Prostate gland (tissue), 2 donors: ENCODE measurements around the gene TCF12. TPM values are rescaled to one million over a fixed set of nuclear protein-coding genes. Genes with fewer than 3 reads are reported as not detected.
A peak's percentile ranks its signal among the peaks of the same experiment; 100 is the strongest.

ENCODE experiments used
- DNase-seq: peaks from one replicate; pipeline ENCODE4 v3.0.0-alpha.2; 2019; ENCODE audit warnings: low spot score
- H3K27ac ChIP-seq, 2 donors: fragments of 200-600 bp; sonication (generic); 2 replicates each; pipeline ENCODE4 v1.5.1; 2017 to 2019
- H3K27me3 ChIP-seq: fragments of 200-600 bp; sonication (generic); replicated peaks from 2 replicates; pipeline ENCODE4 v1.5.1; 2019; ENCODE audit not compliant: insufficient read depth
- H3K36me3 ChIP-seq, 2 donors: fragments of 200-600 bp; sonication (generic); 1 replicate in 1 of 2; 2 replicates in 1 of 2; pipeline versions ENCODE4 v1.5.1 to v1.8.1; 2017 to 2019
- H3K4me1 ChIP-seq: fragments of 200-600 bp; sonication (generic); replicated peaks from 2 replicates; pipeline ENCODE4 v1.5.1; 2019
- H3K4me3 ChIP-seq, 2 donors: fragments of 200-600 bp; sonication (generic); 2 replicates each; pipeline ENCODE4 v1.5.1; 2017 to 2019
- H3K9me3 ChIP-seq: fragments of 200-600 bp; sonication (generic); 2 replicates; pipeline ENCODE4 v1.5.1; 2017
- POLR2A ChIP-seq: fragments of 450-650 bp; IDR thresholded peaks from one replicate; pipeline ENCODE4 v1.6.1; 2016; ENCODE audit warnings: antibody characterized with exemption, mild to moderate bottlenecking
- POLR2AphosphoS5 ChIP-seq: sonication (generic); formaldehyde crosslinking; IDR thresholded peaks from one replicate; pipeline ENCODE4 v1.6.1; 2017; ENCODE audit warnings: antibody characterized with exemption
- WGBS: methylation state at CpG from one replicate; pipeline ENCODE4 v1.1.5; 2018; 5-methylcytosine and 5-hydroxymethylcytosine counted together
- intact Hi-C: fragments of 100-400 bp; cut with DNase I; formaldehyde crosslinking; loops from one replicate; pipeline ENCODE4 v1.14.2; 2022
- total RNA-seq, 2 donors: library from RNA; depleted of rRNA; stranded (reverse); fragments of >200 nt; gene quantifications; one replicate each; pipeline ENCODE4 v1.1.0, GENCODE V29; 2016
- TF ChIP-seq, protein P1 (sequence below), 4 experiments: fragments of 200-600 bp in 2 of 4; fragments of 450-650 bp in 2 of 4; sonication (generic) in 2 of 4; IDR thresholded peaks; 1 replicate in 3 of 4; 2 replicates in 1 of 4; pipeline ENCODE4 v1.5.1; 2016 to 2019; ENCODE audit warnings: antibody characterized with exemption in 4 of 4, mild to moderate bottlenecking in 2 of 4, moderate library complexity in 2 of 4

The TCF12 gene
- total RNA-seq, 2 donors from 2014 or later = 95.4 to 123 TPM

DNA sequence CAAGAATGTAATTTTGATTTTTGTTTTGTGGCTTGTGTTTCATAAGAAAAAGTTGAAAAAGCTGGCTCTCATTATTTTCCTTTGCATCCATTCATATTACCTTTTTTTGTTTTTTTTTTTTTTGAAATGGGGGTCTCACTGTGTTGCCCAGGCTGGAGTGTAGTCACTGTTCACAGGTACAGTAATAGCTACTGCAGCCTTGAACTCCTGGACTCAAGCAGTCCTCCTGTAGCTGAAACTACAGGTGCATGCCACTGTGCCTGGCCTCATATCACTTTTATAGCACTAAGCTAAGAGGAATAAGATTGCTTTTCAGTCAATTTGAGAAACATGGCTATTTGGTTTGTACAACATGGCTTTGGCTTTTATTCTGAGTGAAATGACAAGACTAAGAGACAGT, 49.8 kb downstream of the TCF12 start:
- TF ChIP-seq, protein P1, sequence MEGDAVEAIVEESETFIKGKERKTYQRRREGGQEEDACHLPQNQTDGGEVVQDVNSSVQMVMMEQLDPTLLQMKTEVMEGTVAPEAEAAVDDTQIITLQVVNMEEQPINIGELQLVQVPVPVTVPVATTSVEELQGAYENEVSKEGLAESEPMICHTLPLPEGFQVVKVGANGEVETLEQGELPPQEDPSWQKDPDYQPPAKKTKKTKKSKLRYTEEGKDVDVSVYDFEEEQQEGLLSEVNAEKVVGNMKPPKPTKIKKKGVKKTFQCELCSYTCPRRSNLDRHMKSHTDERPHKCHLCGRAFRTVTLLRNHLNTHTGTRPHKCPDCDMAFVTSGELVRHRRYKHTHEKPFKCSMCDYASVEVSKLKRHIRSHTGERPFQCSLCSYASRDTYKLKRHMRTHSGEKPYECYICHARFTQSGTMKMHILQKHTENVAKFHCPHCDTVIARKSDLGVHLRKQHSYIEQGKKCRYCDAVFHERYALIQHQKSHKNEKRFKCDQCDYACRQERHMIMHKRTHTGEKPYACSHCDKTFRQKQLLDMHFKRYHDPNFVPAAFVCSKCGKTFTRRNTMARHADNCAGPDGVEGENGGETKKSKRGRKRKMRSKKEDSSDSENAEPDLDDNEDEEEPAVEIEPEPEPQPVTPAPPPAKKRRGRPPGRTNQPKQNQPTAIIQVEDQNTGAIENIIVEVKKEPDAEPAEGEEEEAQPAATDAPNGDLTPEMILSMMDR (IDR thresholded peaks at IDR 0.05) = no peak
- TF ChIP-seq POLR2A = no peak
- intact Hi-C loops = no loop called here
- Histone ChIP-seq H3K36me3 (no peaks in the 10 kb centered on the region), H3K4me3 (no peak overlapping the region), H3K27me3 (no peaks in the 10 kb centered on the region), H3K9me3 (no peaks in the 10 kb centered on the region), H3K27ac (peak overlapping the region; percentile 69 to 81), H3K4me1 (peaks cover 3% of the 10 kb centered on the region)
- no peak for DNase-seq

DNA sequence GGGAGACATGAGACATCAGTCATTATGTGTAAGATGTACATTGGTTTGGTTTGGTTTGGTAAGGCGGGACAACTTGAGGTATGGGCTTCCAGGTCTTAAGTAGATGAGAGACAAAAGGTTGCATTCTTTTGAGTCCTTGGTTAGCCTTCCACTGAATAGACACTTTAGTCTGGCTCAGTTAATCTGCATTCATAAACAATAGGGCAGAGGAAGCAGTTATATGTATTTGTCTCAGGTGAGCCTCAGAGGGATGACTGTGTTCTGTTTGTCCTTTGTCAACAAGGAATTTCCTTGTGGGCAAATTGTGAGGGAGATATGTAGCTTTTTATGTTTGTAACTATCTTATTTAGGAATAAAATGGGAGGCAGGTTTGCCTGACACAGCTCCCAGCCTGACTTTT, 50.4 kb downstream of the TCF12 start:
- H3K27ac ChIP-seq = peak overlapping the region; percentile 69 to 81
- TF ChIP-seq, protein P1 (IDR thresholded peaks at IDR 0.05) = no peak
- TF ChIP-seq POLR2AphosphoS5 = peak; percentile 21
- peak; percentile 23 for DNase-seq
- H3K4me1 ChIP-seq = peaks cover 3% of the 10 kb centered on the region
- H3K9me3 ChIP-seq = no peaks in the 10 kb centered on the region
- intact Hi-C loops = no loop called here
- 88% methylated on average over 1 of the region's 1 CpG for WGBS
- H3K27me3 ChIP-seq = no peaks in the 10 kb centered on the region
- H3K4me3 ChIP-seq = no peak overlapping the region
- H3K36me3 ChIP-seq = no peaks in the 10 kb centered on the region

DNA sequence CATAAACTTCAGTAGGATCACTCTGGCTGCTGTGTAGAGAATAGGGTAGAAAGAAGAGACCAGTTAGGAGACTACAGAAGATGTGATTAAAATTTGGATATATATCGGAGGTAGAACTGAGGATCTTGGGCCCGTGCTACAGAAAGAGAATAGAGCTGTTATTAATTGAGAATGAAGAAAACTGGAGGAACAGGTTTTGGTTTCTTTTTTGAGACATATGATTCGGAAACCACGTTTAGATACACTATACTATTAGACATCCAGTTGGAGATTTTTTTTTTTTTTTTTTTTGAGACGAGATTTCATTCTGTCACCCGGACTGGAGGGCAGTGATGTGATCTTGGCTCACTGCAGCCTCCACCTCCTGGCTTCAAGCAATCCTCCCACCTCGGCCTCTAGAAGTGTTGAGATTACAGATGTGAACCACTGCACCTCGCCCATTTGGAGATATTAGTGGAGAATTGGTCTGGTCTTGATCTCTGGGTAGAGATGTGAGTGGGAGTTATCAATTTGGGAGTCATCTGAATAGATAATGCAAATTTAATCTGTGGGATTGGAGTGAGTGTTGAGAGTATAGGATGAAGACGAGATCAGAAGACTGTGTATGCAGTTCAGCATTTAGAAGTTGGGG, 50.9 kb downstream of the TCF12 start:
- no peaks in the 10 kb centered on the region for H3K36me3 ChIP-seq
- no peaks in the 10 kb centered on the region for H3K9me3 ChIP-seq
- 55% methylated on average over 9 of the region's 9 CpGs for WGBS
- peak overlapping the region; percentile 69 to 81 for H3K27ac ChIP-seq
- intact Hi-C loops = no loop called here
- H3K27me3 ChIP-seq = no peaks in the 10 kb centered on the region
- DNase-seq = no peak
- H3K4me1 ChIP-seq = peaks cover 3% of the 10 kb centered on the region
- TF ChIP-seq, protein P1 (IDR thresholded peaks at IDR 0.05) = no peak
- TF ChIP-seq POLR2A = no peak
- TF ChIP-seq POLR2AphosphoS5 = no peak
- H3K4me3 ChIP-seq = no peak overlapping the region

DNA sequence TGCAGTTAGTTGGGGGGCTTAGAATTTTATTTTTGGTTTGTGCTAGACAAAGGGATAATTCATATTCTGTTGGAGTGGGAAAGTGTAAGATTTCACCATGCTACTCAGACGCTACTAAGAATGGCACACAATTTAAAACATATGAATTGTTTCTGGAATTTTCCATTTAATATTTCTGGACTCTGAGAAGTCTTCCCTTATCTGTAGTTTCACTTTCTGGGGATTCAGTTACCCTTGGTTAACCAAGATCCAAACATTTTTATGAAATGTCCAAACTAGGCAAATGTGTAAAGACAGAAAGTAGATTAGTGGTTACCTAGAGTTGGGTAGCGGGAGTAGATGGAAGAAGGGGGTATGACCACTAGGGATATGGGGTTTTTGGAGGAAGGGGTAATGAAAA, 53.1 kb downstream of the TCF12 start:
- no peak for DNase-seq
- Histone ChIP-seq H3K36me3 (no peaks in the 10 kb centered on the region), H3K27ac (no peak overlapping the region), H3K4me1 (peaks cover 3% of the 10 kb centered on the region), H3K4me3 (no peak overlapping the region), H3K9me3 (no peaks in the 10 kb centered on the region), H3K27me3 (no peaks in the 10 kb centered on the region)
- TF ChIP-seq, protein P1 (IDR thresholded peaks at IDR 0.05) = no peak
- TF ChIP-seq POLR2AphosphoS5 (no peak), POLR2A (no peak)
- 89% methylated on average over 2 of the region's 2 CpGs for WGBS
- intact Hi-C loops = no loop called here

DNA sequence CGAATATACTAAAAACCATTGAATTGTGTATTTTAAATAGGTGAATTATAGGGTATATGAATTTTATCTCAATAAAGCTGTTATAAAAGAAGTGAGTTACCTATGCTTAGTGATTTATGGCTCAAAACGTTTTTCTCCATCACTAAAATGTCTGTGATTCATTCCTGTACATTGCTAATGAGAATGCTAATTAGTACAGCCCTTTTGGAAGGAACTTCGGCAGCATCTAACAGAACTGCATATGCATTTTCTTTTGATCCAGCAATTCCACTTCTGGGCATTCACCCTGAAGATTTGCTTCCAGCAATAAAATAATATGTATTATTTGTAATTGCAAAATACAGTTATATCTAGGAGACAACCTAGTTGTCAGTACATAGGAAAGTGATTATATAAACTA, 53.6 kb downstream of the TCF12 start:
- Histone ChIP-seq H3K36me3 (no peaks in the 10 kb centered on the region), H3K27ac (no peak overlapping the region), H3K4me3 (no peak overlapping the region), H3K9me3 (no peaks in the 10 kb centered on the region), H3K4me1 (peaks cover 3% of the 10 kb centered on the region), H3K27me3 (no peaks in the 10 kb centered on the region)
- no peak for DNase-seq
- intact Hi-C loops = no loop called here
- WGBS = 66% methylated on average over 3 of the region's 3 CpGs
- TF ChIP-seq, protein P1 (IDR thresholded peaks at IDR 0.05) = no peak
